ENCODE results near the gene PANX1. TPM values are rescaled to one million over a fixed set of nuclear protein-coding genes. Genes with fewer than 3 reads are reported as not detected.

The PANX1 gene
- total RNA-seq, 2 experiments from 2014 or later = 11.3 to 16.5 TPM

GRCh38 chr11:94088906-94089305 is 39.7 kb upstream of the PANX1 start:
- intact Hi-C loops (cut with micrococcal nuclease; ENCODE audit: unreplicated experiment) = no loop called here
- no peaks in the 10 kb centered on the region for H3K79me2 ChIP-seq (ENCODE audit: insufficient read depth, low read depth, low read length)
- no peak overlapping the region for H2AFZ ChIP-seq (ENCODE audit: low read length)
- ChIA-PET CTCF (ENCODE audit: unreplicated experiment) (no interaction called here), POLR2A (no interaction called here)
- H3K4me3 ChIP-seq (ENCODE audit: low read depth, low read length, poor library complexity, severe bottlenecking) = no peak overlapping the region
- no peak overlapping the region for H3K27ac ChIP-seq (ENCODE audit: low read depth, low read length, poor library complexity, severe bottlenecking)
- TF ChIP-seq EZH2phosphoT487 (IDR thresholded peaks at IDR 0.05; ENCODE audit: borderline replicate concordance, low read depth, low read length) (no peak), CTCF (conservative IDR thresholded peaks at IDR 0.05; ENCODE audit: low read length) (no peak)
- no peaks in the 10 kb centered on the region for H3K4me1 ChIP-seq (ENCODE audit: insufficient read depth, low read length, poor library complexity, severe bottlenecking)
- no peaks in the 10 kb centered on the region for H4K20me1 ChIP-seq (ENCODE audit: insufficient read depth, low read length)
- no TSS peak for BruUV-seq (replicated peaks)
- H3K4me2 ChIP-seq (ENCODE audit: low read length) = no peak overlapping the region
- DNase-seq (ENCODE audit: low spot score) = no peak
- H3K9me3 ChIP-seq (ENCODE audit: low read length) = no peaks in the 10 kb centered on the region
- no peaks in the 10 kb centered on the region for H3K9me2 ChIP-seq (ENCODE audit: insufficient read depth, low read length)
- H3K36me3 ChIP-seq (ENCODE audit: insufficient read depth, low read length) = no peaks in the 10 kb centered on the region

GRCh38 chr11:94089341-94089740 is 39.3 kb upstream of the PANX1 start:
- H2AFZ ChIP-seq (ENCODE audit: low read length) = no peak overlapping the region
- no peaks in the 10 kb centered on the region for H3K36me3 ChIP-seq (ENCODE audit: insufficient read depth, low read length)
- no peak overlapping the region for H3K4me2 ChIP-seq (ENCODE audit: low read length)
- CTCF ChIA-PET (ENCODE audit: unreplicated experiment) = no interaction called here
- no peaks in the 10 kb centered on the region for H4K20me1 ChIP-seq (ENCODE audit: insufficient read depth, low read length)
- no peaks in the 10 kb centered on the region for H3K9me2 ChIP-seq (ENCODE audit: insufficient read depth, low read length)
- POLR2A ChIA-PET = no interaction called here
- no peaks in the 10 kb centered on the region for H3K4me1 ChIP-seq (ENCODE audit: insufficient read depth, low read length, poor library complexity, severe bottlenecking)
- intact Hi-C loops (cut with micrococcal nuclease; ENCODE audit: unreplicated experiment) = no loop called here
- H3K9me3 ChIP-seq (ENCODE audit: low read length) = no peaks in the 10 kb centered on the region
- no peaks in the 10 kb centered on the region for H3K79me2 ChIP-seq (ENCODE audit: insufficient read depth, low read depth, low read length)
- no peak for DNase-seq (ENCODE audit: low spot score)
- no TSS peak for BruUV-seq (replicated peaks)
- no peak overlapping the region for H3K4me3 ChIP-seq (ENCODE audit: low read depth, low read length, poor library complexity, severe bottlenecking)
- H3K27ac ChIP-seq (ENCODE audit: low read depth, low read length, poor library complexity, severe bottlenecking) = no peak overlapping the region
- no peak for TF ChIP-seq CTCF (conservative IDR thresholded peaks at IDR 0.05; ENCODE audit: low read length)
- no peak for TF ChIP-seq EZH2phosphoT487 (IDR thresholded peaks at IDR 0.05; ENCODE audit: borderline replicate concordance, low read depth, low read length)

GRCh38 chr11:94090401-94090800 is 38.2 kb upstream of the PANX1 start:
- intact Hi-C loops (cut with micrococcal nuclease; ENCODE audit: unreplicated experiment) = no loop called here
- CTCF ChIA-PET (ENCODE audit: unreplicated experiment) = no interaction called here
- no peak for TF ChIP-seq EZH2phosphoT487 (IDR thresholded peaks at IDR 0.05; ENCODE audit: borderline replicate concordance, low read depth, low read length)
- TF ChIP-seq CTCF (conservative IDR thresholded peaks at IDR 0.05; ENCODE audit: low read length) = no peak

More at GRCh38 chr11:94090401-94090800, 38.2 kb upstream of the PANX1 start:
- no peaks in the 10 kb centered on the region for H3K4me1 ChIP-seq (ENCODE audit: insufficient read depth, low read length, poor library complexity, severe bottlenecking)
- no peaks in the 10 kb centered on the region for H3K9me2 ChIP-seq (ENCODE audit: insufficient read depth, low read length)
- no peaks in the 10 kb centered on the region for H4K20me1 ChIP-seq (ENCODE audit: insufficient read depth, low read length)
- no peak overlapping the region for H2AFZ ChIP-seq (ENCODE audit: low read length)
- H3K79me2 ChIP-seq (ENCODE audit: insufficient read depth, low read depth, low read length) = no peaks in the 10 kb centered on the region
- no peaks in the 10 kb centered on the region for H3K36me3 ChIP-seq (ENCODE audit: insufficient read depth, low read length)
- POLR2A ChIA-PET = no interaction called here
- H3K4me3 ChIP-seq (ENCODE audit: low read depth, low read length, poor library complexity, severe bottlenecking) = no peak overlapping the region
- no peak overlapping the region for H3K4me2 ChIP-seq (ENCODE audit: low read length)
- H3K9me3 ChIP-seq (ENCODE audit: low read length) = no peaks in the 10 kb centered on the region
- no TSS peak for BruUV-seq (replicated peaks)
- no peak overlapping the region for H3K27ac ChIP-seq (ENCODE audit: low read depth, low read length, poor library complexity, severe bottlenecking)
- no peak for DNase-seq (ENCODE audit: low spot score)
